Right lobe of liver (tissue), 6 donors: ENCODE results near the gene TANGO2. TPM values are rescaled to one million over a fixed set of nuclear protein-coding genes. Genes with fewer than 3 reads are reported as not detected.

Experiments
- ATAC-seq, 4 donors: fragments of 200-7000 bp; cut with Tn5 transposase; one replicate each; pipeline ENCODE4 v1.9.1; 2020; ENCODE audit warnings: mild to moderate bottlenecking in 4 of 4, moderate library complexity in 4 of 4
- DNase-seq, 3 donors: peaks; one replicate each; pipeline ENCODE4 v3.0.0-alpha.2; 2020
- H3K27ac ChIP-seq, 3 donors: fragments of 200-600 bp; one replicate each; pipeline ENCODE4 v1.8.0; 2022
- H3K27me3 ChIP-seq, 2 donors: fragments of 200-600 bp; one replicate each; pipeline ENCODE4 v1.8.0; 2022
- H3K36me3 ChIP-seq, 4 donors: fragments of 200-600 bp; sonication (generic) in 1 of 4; one replicate each; pipeline versions ENCODE4 v1.5.1 to v1.8.0; 2017 to 2022; ENCODE audit warnings: control low read depth in 1 of 4
- H3K4me1 ChIP-seq, 4 donors: fragments of 200-600 bp; sonication (generic) in 1 of 4; one replicate each; pipeline versions ENCODE4 v1.5.1 to v1.8.0; 2017 to 2022; ENCODE audit warnings: control low read depth in 1 of 4
- H3K4me3 ChIP-seq, 3 donors: fragments of 200-600 bp; one replicate each; pipeline ENCODE4 v1.8.0; 2022
- H3K9me3 ChIP-seq, 4 donors: fragments of 200-600 bp; sonication (generic) in 1 of 4; one replicate each; pipeline versions ENCODE4 v1.5.1 to v1.8.0; 2017 to 2022; ENCODE audit warnings: control low read depth in 1 of 4
- CTCF ChIP-seq, 4 donors: fragments of 200-600 bp in 3 of 4; fragments of 450-650 bp in 1 of 4; IDR thresholded peaks; one replicate each; pipeline versions ENCODE4 v1.5.1 to v1.8.0; 2016 to 2022; ENCODE audit warnings: antibody characterized with exemption in 4 of 4, mild to moderate bottlenecking in 2 of 4
- POLR2A ChIP-seq: fragments of 450-650 bp; IDR thresholded peaks from one replicate; pipeline ENCODE4 v1.6.1; 2017; ENCODE audit warnings: antibody characterized with exemption, mild to moderate bottlenecking
- WGBS: methylation state at CpG from one replicate; pipeline ENCODE4 v1.1.6; 2018; ENCODE audit warnings: low coverage, low lambda C conversion rate; ENCODE audit not compliant: insufficient coverage; ENCODE audit errors: missing lambda C conversion rate; 5-methylcytosine and 5-hydroxymethylcytosine counted together
- intact Hi-C, 2 donors: fragments of 100-400 bp; cut with DNase I; formaldehyde crosslinking; loops; one replicate each; pipeline versions ENCODE4 v1.11.2 to v1.14.1; 2022
- total RNA-seq, 6 experiments: library from RNA; depleted of rRNA in 2 of 6; stranded (reverse); fragments of >200 nt in 2 of 6; fragmentation: NEBNext Ultra II Directional in 3 of 6; extraction: Animal tissue kit (Norgen Biotek cat#: 25700) in 3 of 6; gene quantifications; one replicate each; pipeline versions ENCODE4 v1.1.0 to v1.2.4, GENCODE V29; 2016 to 2023
- donor health status: DM: no; HTN: yes; CAD: no.
- donor health status: DM: no; HTN: no; CAD: no.
- donor health status: DM: no; HTN: no; CAD: no.
- donor health status: DM: no; HTN: yes; CAD: no.
- donor health status: DM: no; HTN: yes; CAD: no.

Gene TANGO2
- total RNA-seq, 6 experiments from 2014 or later: 11.0 to 27.0 (median 15.5) TPM

- WGBS: 86% methylated on average over 9 of the region's 12 CpGs
- H3K27ac ChIP-seq: no peak overlapping the region
- intact Hi-C loops: loop anchor here in 1 of 2 donors (10.0 kb wide), 1 partner anchor 53 kb away; no protein-coding TSS in a partner anchor
- H3K4me3 ChIP-seq: no peak overlapping the region
- no peaks in the 10 kb centered on the region for H3K27me3 ChIP-seq
- peaks cover 0 to 3% (median 0%) of the 10 kb centered on the region in 4 donors for H3K36me3 ChIP-seq
- H3K4me1 ChIP-seq: peaks cover 0 to 12% (median 5%) of the 10 kb centered on the region in 4 donors
- ATAC-seq (no peak), DNase-seq (peak in 1 of 3 donors; percentile 3)
- TF ChIP-seq CTCF (IDR thresholded peaks at IDR 0.05) (peak; percentile 19 to 30 (median 28)), POLR2A (no peak)
- no peaks in the 10 kb centered on the region for H3K9me3 ChIP-seq
Observed at GRCh38 chr22:20027966-20028854, 7.3 kb downstream of the TANGO2 start.

- intact Hi-C loops: loop anchor here in 1 of 2 donors (10.0 kb wide), 1 partner anchor 54 kb away; no protein-coding TSS in a partner anchor
- peaks cover 0 to 3% (median 0%) of the 10 kb centered on the region in 4 donors for H3K36me3 ChIP-seq
- TF ChIP-seq CTCF (IDR thresholded peaks at IDR 0.05) (no peak), POLR2A (no peak)
- H3K4me3 ChIP-seq: no peak overlapping the region
- H3K27ac ChIP-seq: no peak overlapping the region
- WGBS: 84% methylated on average over 12 of the region's 16 CpGs
- no peaks in the 10 kb centered on the region for H3K27me3 ChIP-seq
- H3K9me3 ChIP-seq: no peaks in the 10 kb centered on the region
- DNase-seq (no peak), ATAC-seq (no peak)
- peaks cover 0 to 20% (median 8%) of the 10 kb centered on the region in 4 donors for H3K4me1 ChIP-seq
Observed at GRCh38 chr22:20028855-20029549, 8.1 kb downstream of the TANGO2 start.

GRCh38 chr22:20029550-20030225 is 8.8 kb downstream of the TANGO2 start:
- intact Hi-C loops: loop anchor here in 1 of 2 donors (10.0 kb wide), 1 partner anchor 55 kb away; no protein-coding TSS in a partner anchor
- no peak overlapping the region for H3K4me3 ChIP-seq
- H3K36me3 ChIP-seq: no peaks in the 10 kb centered on the region
- H3K27ac ChIP-seq: no peak overlapping the region
- DNase-seq: no peak
- H3K4me1 ChIP-seq: peaks cover 0 to 20% (median 8%) of the 10 kb centered on the region in 4 donors
- no peaks in the 10 kb centered on the region for H3K9me3 ChIP-seq
- TF ChIP-seq POLR2A (no peak), CTCF (IDR thresholded peaks at IDR 0.05) (no peak)
- ATAC-seq: no peak
- 88% methylated on average over 5 of the region's 9 CpGs for WGBS
- H3K27me3 ChIP-seq: no peaks in the 10 kb centered on the region

- peaks cover 0 to 20% (median 8%) of the 10 kb centered on the region in 4 donors for H3K4me1 ChIP-seq
- no peaks in the 10 kb centered on the region for H3K27me3 ChIP-seq
- H3K36me3 ChIP-seq: peaks cover 0 to 2% (median 0%) of the 10 kb centered on the region in 4 donors
- 60% methylated on average over 1 of the region's 16 CpGs for WGBS
- intact Hi-C loops: no loop called here
- peak overlapping the region in 2 of 3 donors; percentile 44 to 87 for H3K27ac ChIP-seq
- DNase-seq: no peak
- TF ChIP-seq CTCF (IDR thresholded peaks at IDR 0.05) (no peak), POLR2A (no peak)
- H3K4me3 ChIP-seq: no peak overlapping the region
- ATAC-seq: no peak
- no peaks in the 10 kb centered on the region for H3K9me3 ChIP-seq
Observed at GRCh38 chr22:20031732-20032406, 11.0 kb downstream of the TANGO2 start.
